Adrenal gland (tissue), 12 donors: ENCODE measurements around the gene ZNF236. TPM values are rescaled to one million over a fixed set of nuclear protein-coding genes. Genes with fewer than 3 reads are reported as not detected.
A peak's percentile ranks its signal among the peaks of the same experiment; 100 is the strongest.

Source experiments
- DNase-seq, 7 donors: peaks; one replicate each; pipeline ENCODE4 v3.0.0-alpha.2; 2019 to 2020
- H3K27ac ChIP-seq, 5 donors: fragments of 200-600 bp; sonication (generic) in 4 of 5; 1 replicate in 3 of 5; 2 replicates in 2 of 5; pipeline versions ENCODE4 v1.5.1 to v1.8.0; 2016 to 2020; ENCODE audit warnings: mild to moderate bottlenecking in 1 of 5
- H3K27me3 ChIP-seq: fragments of 200-600 bp; 2 replicates; pipeline ENCODE4 v1.8.0; 2021
- H3K36me3 ChIP-seq, 2 donors: fragments of 200-600 bp; replicated peaks in 1 of 2; 1 replicate in 1 of 2; 2 replicates in 1 of 2; pipeline versions ENCODE4 v1.5.1 to v1.8.0; 2018 to 2022
- H3K4me1 ChIP-seq, 2 donors: fragments of 200-600 bp; replicated peaks in 1 of 2; 1 replicate in 1 of 2; 2 replicates in 1 of 2; pipeline versions ENCODE4 v1.5.1 to v1.8.0; 2018 to 2021
- H3K4me3 ChIP-seq, 4 donors: fragments of 200-600 bp; sonication (generic) in 3 of 4; one replicate each; pipeline ENCODE4 v1.5.1; 2016 to 2018
- H3K9me3 ChIP-seq, 3 donors: fragments of 200-600 bp; sonication (generic) in 1 of 3; replicated peaks in 1 of 3; 1 replicate in 2 of 3; 2 replicates in 1 of 3; pipeline versions ENCODE4 v1.5.1 to v1.8.0; 2016 to 2021
- POLR2A ChIP-seq, 2 donors: fragments of 450-650 bp; IDR thresholded peaks; one replicate each; pipeline ENCODE4 v1.6.1; 2017; ENCODE audit warnings: antibody characterized with exemption in 2 of 2, mild to moderate bottlenecking in 2 of 2, moderate library complexity in 1 of 2
- WGBS, 4 donors: extraction: QIAGEN DNeasy Blood & Tissue Kit in 2 of 4; methylation state at CpG; one replicate each; pipeline versions ENCODE4 v1.1.5 to v1.1.7; 2013 to 2017; 5-methylcytosine and 5-hydroxymethylcytosine counted together
- intact Hi-C, 2 donors: fragments of 100-400 bp; cut with DNase I; formaldehyde crosslinking; loops; one replicate each; pipeline versions ENCODE4 v1.14.1 to v1.15.0; 2022 to 2023
- polyA plus RNA-seq, 3 donors: library from polyadenylated mRNA; stranded (reverse); fragments of 200-250 nt in 2 of 3; fragments of 350-450 nt in 1 of 3; fragmentation: Illumina TruSeq in 1 of 3; extraction: RNeasy Lipid Tissue Mini Kit (QIAGEN cat#74804) in 1 of 3; gene quantifications; one replicate each; pipeline ENCODE4 v1.2.3, GENCODE V29; 2013 to 2014
- total RNA-seq, 9 donors: library from RNA; depleted of rRNA in 4 of 9; stranded (reverse); fragments of >200 nt in 4 of 9; fragments of 120-200 nt in 1 of 9; fragmentation: NEBNext Ultra II Directional in 1 of 9; extraction: Animal tissue kit (Norgen Biotek cat#: 25700) in 1 of 9; gene quantifications; one replicate each; pipeline versions ENCODE4 v1.1.0 to v1.2.4, GENCODE V29; 2013 to 2023
- TF ChIP-seq, protein P1 (sequence below), 6 experiments: fragments of 450-650 bp in 4 of 6; fragments of 200-600 bp in 2 of 6; sonication (generic) in 1 of 6; IDR thresholded peaks; 1 replicate in 5 of 6; 2 replicates in 1 of 6; pipeline versions ENCODE4 v1.5.1 to v1.8.0; 2016 to 2021; ENCODE audit warnings: antibody characterized with exemption in 6 of 6, mild to moderate bottlenecking in 2 of 6, moderate library complexity in 1 of 6
- donor health status: healthy with polysubstance abuse.
- donor health status: Bipolar disorder and iron deficiency.
- donor health status: DM: yes; HTN: yes; CAD: no.
- donor health status: DM: no; HTN: no; CAD: no.
- donor health status: DM: no; HTN: no; CAD: no.
- donor health status: DM: yes; HTN: yes; CAD: no.

ZNF236 gene
- total and polyA plus RNA-seq, 12 donors = 2.7 to 35.2 (median 8.1) TPM

DNA sequence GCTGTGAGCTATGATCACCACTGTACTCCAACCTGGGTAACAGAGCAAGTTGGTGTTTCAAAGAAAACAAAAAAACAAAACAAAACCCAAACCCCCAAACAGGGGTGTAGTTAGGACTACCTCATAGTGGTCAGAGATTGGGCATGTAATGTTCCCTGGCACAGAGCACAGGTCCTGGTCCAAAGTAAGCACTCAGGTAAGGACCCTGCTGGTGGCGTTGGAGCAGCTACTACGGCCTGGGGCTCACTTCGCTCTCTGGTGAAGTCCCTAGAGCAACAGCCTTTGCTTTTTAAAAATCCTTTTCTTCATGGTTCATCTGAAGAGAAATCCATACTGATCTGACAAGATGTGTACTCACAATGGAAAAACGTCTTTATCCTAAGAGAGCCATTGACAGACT, 130.4 kb downstream of the ZNF236 start:
- H3K4me3 ChIP-seq = no peak overlapping the region
- H3K36me3 ChIP-seq = peaks cover 0 to 15% of the 10 kb centered on the region in 2 donors
- H3K27ac ChIP-seq = peak overlapping the region in 1 of 5 donors; percentile 70
- TF ChIP-seq, protein P1, sequence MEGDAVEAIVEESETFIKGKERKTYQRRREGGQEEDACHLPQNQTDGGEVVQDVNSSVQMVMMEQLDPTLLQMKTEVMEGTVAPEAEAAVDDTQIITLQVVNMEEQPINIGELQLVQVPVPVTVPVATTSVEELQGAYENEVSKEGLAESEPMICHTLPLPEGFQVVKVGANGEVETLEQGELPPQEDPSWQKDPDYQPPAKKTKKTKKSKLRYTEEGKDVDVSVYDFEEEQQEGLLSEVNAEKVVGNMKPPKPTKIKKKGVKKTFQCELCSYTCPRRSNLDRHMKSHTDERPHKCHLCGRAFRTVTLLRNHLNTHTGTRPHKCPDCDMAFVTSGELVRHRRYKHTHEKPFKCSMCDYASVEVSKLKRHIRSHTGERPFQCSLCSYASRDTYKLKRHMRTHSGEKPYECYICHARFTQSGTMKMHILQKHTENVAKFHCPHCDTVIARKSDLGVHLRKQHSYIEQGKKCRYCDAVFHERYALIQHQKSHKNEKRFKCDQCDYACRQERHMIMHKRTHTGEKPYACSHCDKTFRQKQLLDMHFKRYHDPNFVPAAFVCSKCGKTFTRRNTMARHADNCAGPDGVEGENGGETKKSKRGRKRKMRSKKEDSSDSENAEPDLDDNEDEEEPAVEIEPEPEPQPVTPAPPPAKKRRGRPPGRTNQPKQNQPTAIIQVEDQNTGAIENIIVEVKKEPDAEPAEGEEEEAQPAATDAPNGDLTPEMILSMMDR (IDR thresholded peaks at IDR 0.05) = no peak
- no peak for TF ChIP-seq POLR2A (IDR thresholded peaks at IDR 0.05)
- no peaks in the 10 kb centered on the region for H3K9me3 ChIP-seq
- H3K4me1 ChIP-seq = peaks cover 7 to 14% of the 10 kb centered on the region in 2 donors
- 78 to 96% (median 87%) methylated on average over 4 of the region's 4 CpGs for WGBS, 4 donors
- intact Hi-C loops = no loop called here
- H3K27me3 ChIP-seq = no peaks in the 10 kb centered on the region
- no peak for DNase-seq

DNA sequence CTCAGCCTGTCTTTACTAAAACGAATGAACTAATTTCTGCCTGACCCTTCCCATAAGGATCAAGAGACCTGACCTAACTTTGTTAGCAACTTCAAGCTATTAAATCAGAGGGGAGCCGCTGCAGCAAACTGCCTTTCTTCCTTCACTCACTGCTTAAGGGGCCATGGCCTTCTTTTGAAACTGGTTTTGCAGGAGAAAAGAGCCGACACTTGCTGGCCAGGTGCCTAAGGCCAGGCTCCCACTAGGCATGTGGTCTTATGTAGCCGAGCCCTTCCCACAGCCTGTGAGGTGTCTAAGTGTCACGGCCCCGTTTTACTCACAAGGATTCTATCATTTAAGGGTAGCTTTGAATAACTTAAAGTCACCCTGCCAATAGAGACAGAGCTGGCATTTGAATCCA, 130.8 kb downstream of the ZNF236 start:
- TF ChIP-seq POLR2A (IDR thresholded peaks at IDR 0.05) = no peak
- TF ChIP-seq, protein P1 (IDR thresholded peaks at IDR 0.05) = no peak
- WGBS, 4 donors = 35 to 47% (median 40%) methylated on average over 6 of the region's 6 CpGs
- Histone ChIP-seq H3K36me3 (peaks cover 0 to 12% of the 10 kb centered on the region in 2 donors), H3K4me3 (peak overlapping the region in 1 of 4 donors; percentile 14), H3K27me3 (no peaks in the 10 kb centered on the region), H3K27ac (peak overlapping the region in 3 of 5 donors; percentile 8 to 70 (median 40)), H3K4me1 (peaks cover 7 to 14% of the 10 kb centered on the region in 2 donors), H3K9me3 (no peaks in the 10 kb centered on the region)
- peak in 3 of 7 donors; percentile 29 to 43 (median 35) for DNase-seq
- intact Hi-C loops = no loop called here

DNA sequence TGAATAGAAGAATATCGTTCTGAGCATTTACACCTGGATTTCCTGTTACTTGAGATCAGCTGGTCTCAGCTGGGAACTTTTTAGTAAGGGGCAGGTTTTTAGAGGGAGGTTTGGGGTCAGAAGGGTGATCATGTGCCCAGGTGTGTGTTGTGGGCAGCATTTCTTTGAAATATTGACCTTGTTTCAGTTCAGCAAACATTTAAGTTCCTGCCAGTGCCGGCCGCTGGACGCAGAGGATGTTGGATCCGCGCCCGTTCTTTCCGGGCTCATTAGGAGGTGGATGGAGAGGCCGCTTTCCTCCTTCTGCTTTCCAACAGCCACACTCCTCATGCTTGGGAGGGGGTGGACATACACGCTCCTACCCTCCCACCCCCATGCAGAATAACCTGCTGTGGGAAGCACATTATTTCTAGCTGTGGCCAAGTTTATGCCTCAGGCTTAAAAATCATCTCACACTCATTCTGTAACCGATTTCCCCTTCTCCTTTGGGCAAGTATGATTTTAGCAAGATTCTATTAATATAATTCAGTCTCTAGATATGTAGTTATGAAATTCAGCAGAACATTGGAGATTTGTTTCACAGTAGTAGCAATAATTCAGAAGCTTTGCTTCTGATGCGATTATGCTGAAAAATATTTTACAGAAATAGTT, 131.4 kb downstream of the ZNF236 start:
- peak overlapping the region in 3 of 5 donors; percentile 8 to 70 (median 40) for H3K27ac ChIP-seq
- DNase-seq = peak; percentile 62 to 84 (median 76)
- intact Hi-C loops = no loop called here
- TF ChIP-seq, protein P1 (IDR thresholded peaks at IDR 0.05) = no peak
- TF ChIP-seq POLR2A (IDR thresholded peaks at IDR 0.05) = no peak
- H3K4me3 ChIP-seq = peak overlapping the region in 1 of 4 donors; percentile 14
- 21 to 37% (median 29%) methylated on average over 12 of the region's 12 CpGs for WGBS, 4 donors
- H3K4me1 ChIP-seq = peaks cover 7 to 18% of the 10 kb centered on the region in 2 donors
- H3K9me3 ChIP-seq = no peaks in the 10 kb centered on the region
- no peaks in the 10 kb centered on the region for H3K27me3 ChIP-seq
- H3K36me3 ChIP-seq = peaks cover 0 to 7% of the 10 kb centered on the region in 2 donors

DNA sequence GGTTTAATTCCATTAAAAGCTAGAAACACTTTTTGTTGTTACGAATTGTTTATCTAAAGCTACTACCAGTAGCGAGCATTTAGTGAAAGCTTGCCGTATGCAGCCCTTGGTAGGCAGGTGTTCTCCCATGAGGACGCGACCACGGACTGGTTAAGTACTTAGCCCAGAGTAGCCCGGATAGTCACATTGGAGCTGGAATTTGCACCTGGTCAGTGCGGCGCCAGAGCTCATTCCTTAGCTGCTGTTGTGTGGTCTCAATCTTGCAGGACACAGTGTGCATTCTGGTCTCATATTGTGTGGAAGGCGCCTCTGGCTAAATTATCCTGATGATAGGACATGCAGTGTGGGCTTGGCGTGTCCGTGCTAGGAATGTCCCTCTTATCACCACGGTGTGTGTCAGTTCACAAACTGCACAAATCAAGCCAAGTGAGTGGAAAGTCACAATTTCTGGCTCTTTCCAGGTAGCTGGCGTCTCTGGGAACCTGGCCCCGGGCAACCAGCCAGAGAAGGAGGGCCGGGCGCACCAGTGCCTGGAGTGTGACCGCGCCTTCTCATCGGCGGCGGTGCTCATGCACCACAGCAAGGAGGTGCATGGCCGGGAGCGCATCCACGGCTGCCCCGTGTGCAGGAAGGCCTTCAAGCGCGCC, 133.3 kb downstream of the ZNF236 start:
- H3K27ac ChIP-seq = no peak overlapping the region
- 95 to 98% (median 95%) methylated on average over 26 to 28 of the region's 28 CpGs for WGBS, 4 donors
- no peak for DNase-seq
- H3K36me3 ChIP-seq = peaks cover 0 to 11% of the 10 kb centered on the region in 2 donors
- no peaks in the 10 kb centered on the region for H3K9me3 ChIP-seq
- no peak overlapping the region for H3K4me3 ChIP-seq
- H3K4me1 ChIP-seq = peaks cover 7 to 19% of the 10 kb centered on the region in 2 donors
- intact Hi-C loops = no loop called here
- H3K27me3 ChIP-seq = no peaks in the 10 kb centered on the region
- no peak for TF ChIP-seq POLR2A (IDR thresholded peaks at IDR 0.05)
- TF ChIP-seq, protein P1 (IDR thresholded peaks at IDR 0.05) = no peak
